ENCODE measurements around the gene ZPR1. TPM values are rescaled to one million over a fixed set of nuclear protein-coding genes. Genes with fewer than 3 reads are reported as not detected.

Gene ZPR1
- total RNA-seq, 1 donor, result 36.2 TPM

GRCh38 chr11:116794851-116795250, 7.0 kb upstream of the ZPR1 start:
- H3K36me3 ChIP-seq (ENCODE audit: insufficient read depth, low read length), result no peaks in the 10 kb centered on the region
- no peak for TF ChIP-seq CTCF (IDR thresholded peaks at IDR 0.05; ENCODE audit: extremely low read depth, low read depth, low read length)

DNA sequence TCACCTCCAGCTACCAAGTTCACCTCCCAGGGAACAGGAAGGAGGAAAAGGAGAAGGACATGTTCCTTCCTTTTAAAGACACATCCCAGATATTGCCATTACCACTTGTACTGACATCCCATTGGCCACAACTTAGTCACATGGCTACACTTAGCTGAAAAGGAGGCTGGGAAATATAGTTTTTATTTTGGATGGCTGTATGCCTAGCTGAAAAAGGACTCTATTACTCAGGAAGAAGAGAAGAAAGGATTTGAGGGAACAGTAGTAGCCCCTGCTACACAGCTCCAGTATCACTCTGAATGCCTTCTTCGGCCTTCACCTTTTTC, 5.9 kb upstream of the ZPR1 start:
- TF ChIP-seq CTCF (IDR thresholded peaks at IDR 0.05; ENCODE audit: extremely low read depth, low read depth, low read length), result no peak
- Histone ChIP-seq H3K4me2 (ENCODE audit: insufficient read depth, low read length) (no peak overlapping the region), H3K4me1 (ENCODE audit: insufficient read depth, low read length) (peaks cover 30% of the 10 kb centered on the region), H3K27ac (ENCODE audit: low read depth, low read length) (no peak overlapping the region), H3K9me3 (ENCODE audit: low read depth, low read length) (no peaks in the 10 kb centered on the region), H3K27me3 (ENCODE audit: insufficient read depth, low read length) (no peaks in the 10 kb centered on the region), H3K79me2 (ENCODE audit: insufficient read depth, low read length) (no peaks in the 10 kb centered on the region), H2AFZ (ENCODE audit: low read length) (peak overlapping the region; percentile 32), H3K4me3 (ENCODE audit: insufficient read depth, low read length) (no peak overlapping the region), H4K20me1 (ENCODE audit: insufficient read depth, low read length) (no peaks in the 10 kb centered on the region), H3K36me3 (ENCODE audit: insufficient read depth, low read length) (no peaks in the 10 kb centered on the region)
- no peak for DNase-seq (ENCODE audit: insufficient read length, low spot score, missing footprints)

More at GRCh38 chr11:116794851-116795250, 7.0 kb upstream of the ZPR1 start:
- no peak for DNase-seq (ENCODE audit: insufficient read length, low spot score, missing footprints)
- no peaks in the 10 kb centered on the region for H3K27me3 ChIP-seq (ENCODE audit: insufficient read depth, low read length)
- H4K20me1 ChIP-seq (ENCODE audit: insufficient read depth, low read length), result no peaks in the 10 kb centered on the region
- H3K4me1 ChIP-seq (ENCODE audit: insufficient read depth, low read length), result peaks cover 29% of the 10 kb centered on the region
- H3K4me3 ChIP-seq (ENCODE audit: insufficient read depth, low read length), result no peak overlapping the region
- H3K79me2 ChIP-seq (ENCODE audit: insufficient read depth, low read length), result no peaks in the 10 kb centered on the region
- H3K9me3 ChIP-seq (ENCODE audit: low read depth, low read length), result no peaks in the 10 kb centered on the region
- H3K4me2 ChIP-seq (ENCODE audit: insufficient read depth, low read length), result no peak overlapping the region
- no peak overlapping the region for H2AFZ ChIP-seq (ENCODE audit: low read length)
- no peak overlapping the region for H3K27ac ChIP-seq (ENCODE audit: low read depth, low read length)

- H4K20me1 ChIP-seq (ENCODE audit: insufficient read depth, low read length), result no peaks in the 10 kb centered on the region
- peak overlapping the region; percentile 32 for H2AFZ ChIP-seq (ENCODE audit: low read length)
- peak overlapping the region; percentile 43 for H3K27ac ChIP-seq (ENCODE audit: low read depth, low read length)
- peaks cover 36% of the 10 kb centered on the region for H3K4me1 ChIP-seq (ENCODE audit: insufficient read depth, low read length)
- no peaks in the 10 kb centered on the region for H3K79me2 ChIP-seq (ENCODE audit: insufficient read depth, low read length)
- peak overlapping the region; percentile 9 for H3K4me2 ChIP-seq (ENCODE audit: insufficient read depth, low read length)
- no peaks in the 10 kb centered on the region for H3K27me3 ChIP-seq (ENCODE audit: insufficient read depth, low read length)
- H3K36me3 ChIP-seq (ENCODE audit: insufficient read depth, low read length), result no peaks in the 10 kb centered on the region
- no peaks in the 10 kb centered on the region for H3K9me3 ChIP-seq (ENCODE audit: low read depth, low read length)
- peak; percentile 95 for DNase-seq (ENCODE audit: insufficient read length, low spot score, missing footprints)
- no peak for TF ChIP-seq CTCF (IDR thresholded peaks at IDR 0.05; ENCODE audit: extremely low read depth, low read depth, low read length)
- H3K4me3 ChIP-seq (ENCODE audit: insufficient read depth, low read length), result no peak overlapping the region
Observed at GRCh38 chr11:116792869-116793771, 5.3 kb upstream of the ZPR1 start.

GRCh38 chr11:116792144-116792868, 4.5 kb upstream of the ZPR1 start:
- H4K20me1 ChIP-seq (ENCODE audit: insufficient read depth, low read length), result no peaks in the 10 kb centered on the region
- DNase-seq (ENCODE audit: insufficient read length, low spot score, missing footprints), result no peak
- peaks cover 5% of the 10 kb centered on the region for H3K79me2 ChIP-seq (ENCODE audit: insufficient read depth, low read length)
- H3K9me3 ChIP-seq (ENCODE audit: low read depth, low read length), result no peaks in the 10 kb centered on the region
- no peaks in the 10 kb centered on the region for H3K27me3 ChIP-seq (ENCODE audit: insufficient read depth, low read length)
- H3K27ac ChIP-seq (ENCODE audit: low read depth, low read length), result peak overlapping the region; percentile 43
- TF ChIP-seq CTCF (IDR thresholded peaks at IDR 0.05; ENCODE audit: extremely low read depth, low read depth, low read length), result no peak
- H2AFZ ChIP-seq (ENCODE audit: low read length), result no peak overlapping the region
- H3K4me2 ChIP-seq (ENCODE audit: insufficient read depth, low read length), result peak overlapping the region; percentile 9
- no peak overlapping the region for H3K4me3 ChIP-seq (ENCODE audit: insufficient read depth, low read length)
- H3K4me1 ChIP-seq (ENCODE audit: insufficient read depth, low read length), result peaks cover 37% of the 10 kb centered on the region
- H3K36me3 ChIP-seq (ENCODE audit: insufficient read depth, low read length), result no peaks in the 10 kb centered on the region
